Measurements from ENCODE around the gene C1orf50. TPM values are rescaled to one million over a fixed set of nuclear protein-coding genes. Genes with fewer than 3 reads are reported as not detected.

Gene C1orf50
- total RNA-seq, 4 donors from 2014 or later, result 3.0 to 5.0 (median 3.6) TPM

DNA sequence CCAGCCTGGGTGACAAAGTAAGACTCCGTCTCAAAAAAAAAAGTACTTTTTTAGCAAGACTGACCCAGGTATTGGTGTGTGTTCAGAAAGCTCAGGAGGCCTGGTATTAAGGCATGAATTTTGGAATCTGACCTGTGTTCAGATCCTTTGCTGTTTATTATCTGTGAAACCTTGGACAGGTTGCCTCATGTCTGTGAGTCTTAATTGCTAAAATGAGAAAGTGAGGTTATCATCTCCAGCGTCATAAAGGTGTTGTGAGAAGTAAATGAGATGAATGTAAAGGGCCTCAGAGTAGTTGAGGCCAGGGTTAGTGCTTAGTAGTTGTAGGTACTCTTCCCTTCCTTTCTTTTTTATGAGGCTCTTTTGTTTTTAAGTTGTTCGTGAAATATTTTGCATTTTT lies 2.8 kb downstream of the C1orf50 start:
- 90% methylated on average over 3 of the region's 3 CpGs for whole genome bisulfite sequencing
- Histone ChIP-seq H3K4me1 (peaks cover 32 to 42% (median 37%) of the 10 kb centered on the region in 4 donors), H3K9me3 (no peaks in the 10 kb centered on the region), H3K27ac (replicated peaks in 1 of 4) (no peak overlapping the region), H3K27me3 (no peaks in the 10 kb centered on the region), H3K36me3 (peaks cover 5 to 15% (median 14%) of the 10 kb centered on the region in 4 donors), H3K4me3 (no peak overlapping the region)
- intact Hi-C loops (cut with DNase I), result loop anchor here (5.0 to 10.0 kb wide), 4 partner anchors 47 to 155 kb away; partner anchors contain the start of genes ERMAP, PPIH, SVBP and ZNF691
- DNase-seq (ENCODE audit: extremely low spot score), result no peak
- TF ChIP-seq, protein P1, sequence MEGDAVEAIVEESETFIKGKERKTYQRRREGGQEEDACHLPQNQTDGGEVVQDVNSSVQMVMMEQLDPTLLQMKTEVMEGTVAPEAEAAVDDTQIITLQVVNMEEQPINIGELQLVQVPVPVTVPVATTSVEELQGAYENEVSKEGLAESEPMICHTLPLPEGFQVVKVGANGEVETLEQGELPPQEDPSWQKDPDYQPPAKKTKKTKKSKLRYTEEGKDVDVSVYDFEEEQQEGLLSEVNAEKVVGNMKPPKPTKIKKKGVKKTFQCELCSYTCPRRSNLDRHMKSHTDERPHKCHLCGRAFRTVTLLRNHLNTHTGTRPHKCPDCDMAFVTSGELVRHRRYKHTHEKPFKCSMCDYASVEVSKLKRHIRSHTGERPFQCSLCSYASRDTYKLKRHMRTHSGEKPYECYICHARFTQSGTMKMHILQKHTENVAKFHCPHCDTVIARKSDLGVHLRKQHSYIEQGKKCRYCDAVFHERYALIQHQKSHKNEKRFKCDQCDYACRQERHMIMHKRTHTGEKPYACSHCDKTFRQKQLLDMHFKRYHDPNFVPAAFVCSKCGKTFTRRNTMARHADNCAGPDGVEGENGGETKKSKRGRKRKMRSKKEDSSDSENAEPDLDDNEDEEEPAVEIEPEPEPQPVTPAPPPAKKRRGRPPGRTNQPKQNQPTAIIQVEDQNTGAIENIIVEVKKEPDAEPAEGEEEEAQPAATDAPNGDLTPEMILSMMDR (IDR thresholded peaks at IDR 0.05), result no peak
- no peak for TF ChIP-seq POLR2AphosphoS5 (IDR thresholded peaks at IDR 0.05)
- no peak for TF ChIP-seq POLR2A (IDR thresholded peaks at IDR 0.05; ENCODE audit: low read depth)
- TF ChIP-seq EP300 (IDR thresholded peaks at IDR 0.05), result no peak

- Histone ChIP-seq H3K4me3 (no peak overlapping the region), H3K27me3 (no peaks in the 10 kb centered on the region), H3K36me3 (peaks cover 20 to 48% (median 46%) of the 10 kb centered on the region in 4 donors), H3K27ac (replicated peaks in 1 of 4) (no peak overlapping the region), H3K9me3 (no peaks in the 10 kb centered on the region), H3K4me1 (peaks cover 16 to 22% (median 19%) of the 10 kb centered on the region in 4 donors)
- TF ChIP-seq, protein P1 (IDR thresholded peaks at IDR 0.05), result no peak
- TF ChIP-seq POLR2AphosphoS5 (IDR thresholded peaks at IDR 0.05) (no peak), EP300 (IDR thresholded peaks at IDR 0.05) (no peak), POLR2A (IDR thresholded peaks at IDR 0.05; ENCODE audit: low read depth) (no peak)
- WGBS, result 53% methylated on average over 2 of the region's 2 CpGs
- intact Hi-C loops (cut with DNase I), result no loop called here
- DNase-seq (ENCODE audit: extremely low spot score), result no peak
These were observed 6.4 kb downstream of the C1orf50 start for GRCh38 chr1:42773420-42773819.

DNA sequence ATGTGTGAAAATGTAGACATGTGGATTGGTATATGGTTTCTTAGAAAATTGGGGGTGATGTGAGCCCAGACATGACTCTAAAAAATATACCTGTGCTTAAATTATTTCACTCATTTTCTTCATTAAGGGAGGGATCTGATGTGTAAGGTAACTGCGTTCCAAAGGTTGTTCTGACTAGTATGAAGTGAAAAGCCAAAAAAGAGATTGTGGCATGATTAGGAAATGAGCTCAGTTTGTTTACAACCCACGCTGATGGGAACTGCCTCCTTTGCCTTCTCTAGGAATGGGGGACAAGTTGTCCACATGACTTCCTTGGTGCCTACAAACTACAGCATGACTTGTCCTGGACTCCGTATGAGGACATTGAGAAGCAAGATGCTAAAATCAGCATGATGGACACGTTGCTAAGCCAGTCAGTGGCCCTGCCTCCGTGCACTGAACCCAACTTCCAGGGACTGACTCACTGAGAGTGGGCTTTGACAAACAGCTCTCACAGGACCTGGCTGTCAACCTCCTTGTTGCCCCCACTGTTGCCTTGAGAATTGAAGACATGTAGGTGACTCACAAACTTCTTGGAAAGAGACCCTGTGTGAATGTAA lies 8.0 kb downstream of the C1orf50 start:
- no peak overlapping the region for H3K4me3 ChIP-seq
- intact Hi-C loops (cut with DNase I), result loop anchor here (5.0 kb wide), 1 partner anchor 297 kb away; no protein-coding TSS in a partner anchor
- H3K36me3 ChIP-seq, result peaks cover 20 to 63% (median 48%) of the 10 kb centered on the region in 4 donors
- WGBS, result 88% methylated on average over 5 of the region's 5 CpGs
- H3K27ac ChIP-seq (replicated peaks in 1 of 4), result no peak overlapping the region
- H3K9me3 ChIP-seq, result no peaks in the 10 kb centered on the region
- no peak for DNase-seq (ENCODE audit: extremely low spot score)
- no peaks in the 10 kb centered on the region for H3K27me3 ChIP-seq
- TF ChIP-seq POLR2AphosphoS5 (IDR thresholded peaks at IDR 0.05) (no peak), EP300 (IDR thresholded peaks at IDR 0.05) (no peak), POLR2A (IDR thresholded peaks at IDR 0.05; ENCODE audit: low read depth) (no peak)
- TF ChIP-seq, protein P1 (IDR thresholded peaks at IDR 0.05), result no peak
- H3K4me1 ChIP-seq, result peaks cover under 1 to 6% (median 5%) of the 10 kb centered on the region in 4 donors

DNA sequence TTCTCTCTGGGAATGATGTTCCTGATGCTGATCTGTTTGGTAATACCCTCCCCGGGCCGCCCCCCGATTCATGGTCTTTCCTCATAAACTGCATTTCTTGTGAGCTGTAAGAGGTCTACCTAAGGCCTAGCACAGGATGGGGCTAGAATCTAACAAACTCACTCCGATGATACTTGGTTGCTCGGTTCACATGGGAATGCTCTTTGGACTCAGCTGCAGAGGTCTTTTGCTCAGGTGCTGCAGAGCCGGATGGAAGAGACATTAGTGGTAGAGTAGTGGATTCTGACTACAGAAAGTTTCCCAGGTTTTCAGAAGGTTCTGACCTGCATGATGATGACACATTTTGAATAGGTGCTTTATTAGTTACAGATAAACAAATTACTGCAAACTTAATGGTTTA lies 9.5 kb downstream of the C1orf50 start:
- intact Hi-C loops (cut with DNase I), result loop anchor here (5.0 kb wide), 1 partner anchor 296 kb away; no protein-coding TSS in a partner anchor
- H3K4me1 ChIP-seq, result no peaks in the 10 kb centered on the region

More for the DNA sequence above, 9.5 kb downstream of the C1orf50 start:
- no peaks in the 10 kb centered on the region for H3K27me3 ChIP-seq
- WGBS, result 97% methylated on average over 6 of the region's 6 CpGs
- TF ChIP-seq EP300 (IDR thresholded peaks at IDR 0.05) (no peak), POLR2A (IDR thresholded peaks at IDR 0.05; ENCODE audit: low read depth) (no peak), POLR2AphosphoS5 (IDR thresholded peaks at IDR 0.05) (no peak)
- TF ChIP-seq, protein P1 (IDR thresholded peaks at IDR 0.05), result no peak
- H3K9me3 ChIP-seq, result no peaks in the 10 kb centered on the region
- DNase-seq (ENCODE audit: extremely low spot score), result no peak
- peaks cover 27 to 78% (median 57%) of the 10 kb centered on the region in 4 donors for H3K36me3 ChIP-seq
- H3K4me3 ChIP-seq, result no peak overlapping the region
- no peak overlapping the region for H3K27ac ChIP-seq (replicated peaks in 1 of 4)
